Endothelial cell of umbilical vein (primary cell): ENCODE data around the gene SLC30A2. TPM values are rescaled to one million over a fixed set of nuclear protein-coding genes. Genes with fewer than 3 reads are reported as not detected.

Experiments used
- BruUV-seq: library from RNA; stranded (reverse); fragments of 400-500 nt; replicated peaks from 2 replicates; lab custom pipeline; 2021; lab: Mats Ljungman, UMichigan
- CTCF ChIA-PET: fragments of 300-600, 350-600 bp; sonication (Branson Sonifier 250); formaldehyde crosslinking; loops from one replicate; lab custom pipeline; 2021; ENCODE audit warnings: antibody characterized with exemption, inconsistent platforms; lab: Charles Lee
- POLR2A ChIA-PET: fragments of 300-600, 350-600 bp; sonication (Branson Sonifier 250); formaldehyde crosslinking; loops from one replicate; lab custom pipeline; 2021; ENCODE audit warnings: antibody characterized with exemption, inconsistent platforms; lab: Charles Lee
- DNase-seq: peaks from one replicate; pipeline ENCODE4 v3.0.0-alpha.2; 2011; ENCODE audit warnings: low read depth, low spot score
- FAIRE-seq: peaks from 2 replicates; lab custom pipeline; 2011; peaks lifted over from hg19 to GRCh38; lab: Jason Lieb, UNC
- H2AFZ ChIP-seq: 2 replicates; pipeline ENCODE4 v1.6.0; 2012; ENCODE audit warnings: low read depth, low read length, control low read depth, inconsistent platforms
- H3K27ac ChIP-seq: 2 replicates; pipeline ENCODE4 v1.5.1; 2011; ENCODE audit warnings: low read depth, mild to moderate bottlenecking, control low read depth, low read length, moderate library complexity; ENCODE audit not compliant: insufficient read depth
- H3K27me3 ChIP-seq, 2 experiments: 2 replicates each; pipeline versions ENCODE4 v1.6.0 to v1.6.1; 2011; ENCODE audit warnings: low read length in 2 of 2, mixed read lengths in 1 of 2; ENCODE audit not compliant: control insufficient read depth in 2 of 2, insufficient read depth in 2 of 2
- H3K36me3 ChIP-seq, 2 experiments: 2 replicates in 1 of 2; 3 replicates in 1 of 2; pipeline ENCODE4 v1.5.1; 2011; ENCODE audit warnings: low read length in 2 of 2, mild to moderate bottlenecking in 1 of 2, moderate library complexity in 1 of 2; ENCODE audit not compliant: control insufficient read depth in 2 of 2, insufficient read depth in 2 of 2; ENCODE audit errors: extremely low read depth in 1 of 2
- H3K4me1 ChIP-seq: 3 replicates; pipeline ENCODE4 v1.5.1; 2011; ENCODE audit warnings: mild to moderate bottlenecking, low read length; ENCODE audit not compliant: control insufficient read depth, insufficient read depth; ENCODE audit errors: extremely low read depth
- H3K4me2 ChIP-seq: 2 replicates; pipeline ENCODE4 v1.6.1; 2011; ENCODE audit warnings: low read length, control low read depth, mixed read lengths; ENCODE audit not compliant: insufficient read depth
- H3K4me3 ChIP-seq, 3 experiments: fragments of 200-600 bp in 1 of 3; sonication (generic), shearing (Covaris generic) in 1 of 3; replicated peaks in 1 of 3; 2 replicates each; pipeline ENCODE4 v1.5.1; 2011 to 2016; ENCODE audit warnings: control low read depth in 3 of 3, low read length in 3 of 3, mild to moderate bottlenecking in 2 of 3, inconsistent platforms in 1 of 3, low read depth in 1 of 3, moderate library complexity in 1 of 3; ENCODE audit not compliant: insufficient read depth in 1 of 3
- H3K79me2 ChIP-seq: 2 replicates; pipeline ENCODE4 v1.6.0; 2012; ENCODE audit warnings: low read length, inconsistent platforms; ENCODE audit not compliant: control insufficient read depth, insufficient read depth
- H3K9ac ChIP-seq: replicated peaks from 2 replicates; pipeline ENCODE3; 2011; ENCODE audit warnings: low read length, control low read depth; ENCODE audit not compliant: insufficient read depth; ENCODE audit errors: extremely low read depth
- H3K9me1 ChIP-seq: replicated peaks from 3 replicates; pipeline ENCODE4 v1.6.0; 2011; ENCODE audit warnings: mild to moderate bottlenecking, low read length; ENCODE audit not compliant: control insufficient read depth, insufficient read depth; ENCODE audit errors: extremely low read depth
- H3K9me3 ChIP-seq: replicated peaks from 2 replicates; pipeline ENCODE4 v1.5.1; 2012; ENCODE audit warnings: low read length, inconsistent platforms; ENCODE audit not compliant: control insufficient read depth, insufficient read depth
- H4K20me1 ChIP-seq: replicated peaks from 2 replicates; pipeline ENCODE3; 2011; ENCODE audit warnings: mild to moderate bottlenecking, low read length; ENCODE audit not compliant: control insufficient read depth, insufficient read depth; ENCODE audit errors: extremely low read depth
- EZH2 ChIP-seq: IDR thresholded peaks from 2 replicates; pipeline ENCODE4 v1.6.1; 2012; ENCODE audit warnings: borderline replicate concordance, low read depth, mild to moderate bottlenecking, moderate library complexity, low read length, inconsistent platforms; ENCODE audit not compliant: severe bottlenecking
- FOS ChIP-seq: IDR thresholded peaks from 2 replicates; pipeline ENCODE4 v1.6.1; 2011; ENCODE audit warnings: mild to moderate bottlenecking, low read length, moderate library complexity, borderline replicate concordance; ENCODE audit not compliant: insufficient read depth
- GATA2 ChIP-seq: IDR thresholded peaks from 2 replicates; pipeline ENCODE4 v1.7.0; 2011; ENCODE audit warnings: low read depth, mild to moderate bottlenecking, moderate library complexity, mixed read lengths, low read length; ENCODE audit not compliant: insufficient read length, insufficient read depth
- JUN ChIP-seq: IDR thresholded peaks from 2 replicates; pipeline ENCODE4 v1.6.1; 2011; ENCODE audit warnings: borderline replicate concordance, low read depth; ENCODE audit not compliant: insufficient read length, insufficient read depth
- MYC ChIP-seq: IDR thresholded peaks from one replicate; pipeline ENCODE4 v1.6.1; 2011; ENCODE audit warnings: mild to moderate bottlenecking, low read depth, low read length
- POLR2A ChIP-seq: IDR thresholded peaks from 2 replicates; pipeline ENCODE4 v1.6.1; 2012; ENCODE audit warnings: low read depth, mild to moderate bottlenecking, control low read depth, low read length
- POLR2AphosphoS5 ChIP-seq: IDR thresholded peaks from 2 replicates; pipeline ENCODE4 v1.6.1; 2012; ENCODE audit warnings: low read depth, mild to moderate bottlenecking, control low read depth, low read length, moderate library complexity; ENCODE audit not compliant: insufficient read depth
- dilution Hi-C: fragments of 300-500 bp; cut with MboI; formaldehyde crosslinking; loops from one replicate; pipeline ENCODE4 v1.15.0; 2019; ENCODE audit warnings: low sequenced_read_pairs; ENCODE audit not compliant: extremely low pct_ligation_motif_present
- intact Hi-C: fragments of 100-400 bp; cut with micrococcal nuclease; formaldehyde crosslinking; loops from one replicate; pipeline ENCODE4 v1.10.0; 2022
- polyA plus RNA-seq, 4 experiments: library from polyadenylated mRNA; depleted of rRNA in 3 of 4; stranded (reverse) in 3 of 4; unstranded in 1 of 4; fragments of >200 nt; gene quantifications; 2 replicates each; pipeline versions ENCODE4 v1.2.1 to v1.2.3, GENCODE V29; 2011 to 2012; ENCODE audit warnings: missing spikeins in 1 of 4
- total RNA-seq: library from RNA; stranded (reverse); gene quantifications from 2 replicates; pipeline ENCODE4 v1.2.3, GENCODE V29; 2021
- TF ChIP-seq, protein P1 (sequence below): IDR thresholded peaks from 2 replicates; pipeline ENCODE4 v1.6.1; 2011; ENCODE audit not compliant: insufficient read depth, insufficient read length
- TF ChIP-seq, protein P2 (sequence below), 2 donors: IDR thresholded peaks; 1 replicate in 1 of 2; 2 replicates in 1 of 2; pipeline ENCODE4 v1.5.1; 2011; ENCODE audit warnings: low read length in 2 of 2, mild to moderate bottlenecking in 2 of 2, moderate library complexity in 2 of 2, control low read depth in 1 of 2, inconsistent platforms in 1 of 2, low read depth in 1 of 2; ENCODE audit not compliant: insufficient read depth in 1 of 2; ENCODE audit errors: extremely low read depth in 1 of 2

SLC30A2 gene
- total and polyA plus RNA-seq, 2 donors (not counting 3 experiments of a cell fraction or from before 2014, with no cell fraction given) = not detected

DNA sequence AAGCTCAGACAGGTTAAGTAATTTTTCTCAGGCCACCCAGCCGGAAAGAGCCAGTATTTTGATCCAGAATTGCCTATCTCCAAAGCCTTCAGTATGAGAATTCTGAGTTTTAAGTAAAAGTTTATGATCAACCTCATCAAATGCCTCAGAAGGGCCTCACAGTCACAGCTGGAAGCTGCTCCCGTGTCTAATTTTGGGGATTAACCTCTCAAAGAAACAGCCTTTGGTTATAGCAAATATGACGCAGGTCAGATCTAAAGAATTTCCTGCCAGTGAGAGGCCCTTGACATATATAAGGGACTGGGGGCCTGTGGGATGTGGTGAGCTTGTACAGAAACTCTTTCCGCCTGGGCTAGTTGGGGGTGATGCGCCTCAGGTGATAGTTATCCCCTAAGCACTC lies 22.1 kb downstream of the SLC30A2 start:
- Histone ChIP-seq H2AFZ (no peak overlapping the region), H3K9me3 (no peaks in the 10 kb centered on the region), H3K4me1 (no peaks in the 10 kb centered on the region), H3K4me2 (no peak overlapping the region), H4K20me1 (no peaks in the 10 kb centered on the region), H3K9ac (no peak overlapping the region), H3K27me3 (peaks cover 2 to 4% of the 10 kb centered on the region in 2 experiments), H3K4me3 (no peak overlapping the region), H3K27ac (no peak overlapping the region), H3K9me1 (no peaks in the 10 kb centered on the region), H3K79me2 (no peaks in the 10 kb centered on the region), H3K36me3 (no peaks in the 10 kb centered on the region)
- POLR2A ChIA-PET = no interaction called here
- TF ChIP-seq, protein P1, sequence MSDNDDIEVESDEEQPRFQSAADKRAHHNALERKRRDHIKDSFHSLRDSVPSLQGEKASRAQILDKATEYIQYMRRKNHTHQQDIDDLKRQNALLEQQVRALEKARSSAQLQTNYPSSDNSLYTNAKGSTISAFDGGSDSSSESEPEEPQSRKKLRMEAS = no peak
- TF ChIP-seq POLR2A (no peak), JUN (no peak), EZH2 (no peak), FOS (no peak), MYC (no peak), GATA2 (no peak), POLR2AphosphoS5 (no peak)
- TF ChIP-seq, protein P2, sequence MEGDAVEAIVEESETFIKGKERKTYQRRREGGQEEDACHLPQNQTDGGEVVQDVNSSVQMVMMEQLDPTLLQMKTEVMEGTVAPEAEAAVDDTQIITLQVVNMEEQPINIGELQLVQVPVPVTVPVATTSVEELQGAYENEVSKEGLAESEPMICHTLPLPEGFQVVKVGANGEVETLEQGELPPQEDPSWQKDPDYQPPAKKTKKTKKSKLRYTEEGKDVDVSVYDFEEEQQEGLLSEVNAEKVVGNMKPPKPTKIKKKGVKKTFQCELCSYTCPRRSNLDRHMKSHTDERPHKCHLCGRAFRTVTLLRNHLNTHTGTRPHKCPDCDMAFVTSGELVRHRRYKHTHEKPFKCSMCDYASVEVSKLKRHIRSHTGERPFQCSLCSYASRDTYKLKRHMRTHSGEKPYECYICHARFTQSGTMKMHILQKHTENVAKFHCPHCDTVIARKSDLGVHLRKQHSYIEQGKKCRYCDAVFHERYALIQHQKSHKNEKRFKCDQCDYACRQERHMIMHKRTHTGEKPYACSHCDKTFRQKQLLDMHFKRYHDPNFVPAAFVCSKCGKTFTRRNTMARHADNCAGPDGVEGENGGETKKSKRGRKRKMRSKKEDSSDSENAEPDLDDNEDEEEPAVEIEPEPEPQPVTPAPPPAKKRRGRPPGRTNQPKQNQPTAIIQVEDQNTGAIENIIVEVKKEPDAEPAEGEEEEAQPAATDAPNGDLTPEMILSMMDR (IDR thresholded peaks at IDR 0.05; ENCODE audit: extremely low read depth in 1 of 2, insufficient read depth in 1 of 2, low read depth in 1 of 2, low read length in 2 of 2) = no peak
- no peak for FAIRE-seq
- no TSS peak for BruUV-seq
- no peak for DNase-seq
- dilution Hi-C loops (no loop called here), intact Hi-C loops (no loop called here)
- CTCF ChIA-PET = interaction anchor here (1.2 kb wide), 1 partner anchor 128 kb away, joined by 4 read pairs; no protein-coding TSS in a partner anchor
